Sciatic nerve (tissue), 2 donors: ENCODE measurements around the gene MOB3B. TPM values are rescaled to one million over a fixed set of nuclear protein-coding genes. Genes with fewer than 3 reads are reported as not detected.

Source experiments
- ATAC-seq: fragments of 200-7000 bp; cut with Tn5 transposase; one replicate; pipeline ENCODE4 v1.9.1; 2020; ENCODE audit warnings: mild to moderate bottlenecking, moderate library complexity
- DNase-seq: peaks from one replicate; pipeline ENCODE4 v3.0.0-alpha.2; 2020; ENCODE audit warnings: low spot score
- intact Hi-C: fragments of 100-400 bp; cut with DNase I; formaldehyde crosslinking; loops from one replicate; pipeline ENCODE4 v1.14.2; 2022
- total RNA-seq: library from RNA; stranded (reverse); fragmentation: NEBNext Ultra II Directional; extraction: Animal tissue kit (Norgen Biotek cat#: 25700); gene quantifications from one replicate; pipeline ENCODE4 v1.2.1, GENCODE V29; 2021
- donor health status: DM: no; HTN: no; CAD: no.
- donor health status: DM: no; HTN: no; CAD: no.

Gene MOB3B
- 14.9 TPM for total RNA-seq

- intact Hi-C loops, result loop anchor here (10.0 kb wide), 1 partner anchor 195 kb away; no protein-coding TSS in a partner anchor
- ATAC-seq, result peak; percentile 69
- DNase-seq, result peak; percentile 92
These were observed at the start of gene MOB3B for GRCh38 chr9:27529316-27530278. MOB3B (minus strand) TSS chr9:27529814; CDS start chr9:27455550, 74,264 bp downstream.

- intact Hi-C loops, result no loop called here
- DNase-seq (peak; percentile 96), ATAC-seq (peak; percentile 96)
These were observed 44.3 kb upstream of the MOB3B start for GRCh38 chr9:27573634-27574590.

GRCh38 chr9:27572918-27573633 is 43.5 kb upstream of the MOB3B start, which contains the start of gene C9orf72:
C9orf72 (minus strand) TSS chr9:27573481; CDS start chr9:27567120, 6,361 bp downstream.
- peak; percentile 94 for ATAC-seq
- intact Hi-C loops, result no loop called here
- peak; percentile 87 for DNase-seq

- intact Hi-C loops, result no loop called here
- peak; percentile 49 for ATAC-seq
- DNase-seq, result no peak
These were observed 42.9 kb upstream of the MOB3B start for GRCh38 chr9:27572566-27572917.

- DNase-seq, result no peak
- no peak for ATAC-seq
- intact Hi-C loops, result no loop called here
These were observed 42.4 kb upstream of the MOB3B start for GRCh38 chr9:27572061-27572460.

- ATAC-seq, result no peak
- intact Hi-C loops, result no loop called here
- DNase-seq, result no peak
These were observed 41.4 kb upstream of the MOB3B start for GRCh38 chr9:27571011-27571410.

- no peak for ATAC-seq
- intact Hi-C loops, result no loop called here
- DNase-seq, result no peak
These were observed 39.8 kb upstream of the MOB3B start for GRCh38 chr9:27569406-27569805.

GRCh38 chr9:27566118-27566517 is 36.5 kb upstream of the MOB3B start:
- DNase-seq (no peak), ATAC-seq (no peak)
- intact Hi-C loops, result no loop called here

- no peak for DNase-seq
- intact Hi-C loops, result no loop called here
- ATAC-seq, result no peak
These were observed 36.1 kb upstream of the MOB3B start for GRCh38 chr9:27565696-27566095.

GRCh38 chr9:27564670-27565069 is 35.1 kb upstream of the MOB3B start:
- no peak for ATAC-seq
- no peak for DNase-seq
- intact Hi-C loops, result no loop called here

- DNase-seq (no peak), ATAC-seq (no peak)
- intact Hi-C loops, result no loop called here
These were observed 34.3 kb upstream of the MOB3B start for GRCh38 chr9:27563738-27564430.

- DNase-seq, result no peak
- no peak for ATAC-seq
- intact Hi-C loops, result no loop called here
These were observed 32.1 kb upstream of the MOB3B start for GRCh38 chr9:27561685-27562084.

GRCh38 chr9:27560457-27560856 is 30.8 kb upstream of the MOB3B start:
- no peak for DNase-seq
- no peak for ATAC-seq
- intact Hi-C loops, result no loop called here

GRCh38 chr9:27558307-27558706 is 28.7 kb upstream of the MOB3B start:
- DNase-seq, result no peak
- no peak for ATAC-seq

GRCh38 chr9:27556470-27556869 is 26.9 kb upstream of the MOB3B start:
- DNase-seq (no peak), ATAC-seq (no peak)
- intact Hi-C loops, result no loop called here

More at GRCh38 chr9:27558307-27558706, 28.7 kb upstream of the MOB3B start:
- intact Hi-C loops, result no loop called here

- no peak for DNase-seq
- intact Hi-C loops, result no loop called here
- ATAC-seq, result no peak
These were observed 25.1 kb upstream of the MOB3B start for GRCh38 chr9:27554712-27555111.

- DNase-seq, result no peak
- ATAC-seq, result no peak
- intact Hi-C loops, result no loop called here
These were observed 19.7 kb upstream of the MOB3B start for GRCh38 chr9:27549196-27549755.
